Large intestine (tissue), 3 donors: Measurements from ENCODE around the gene CLCN2. TPM values are rescaled to one million over a fixed set of nuclear protein-coding genes. Genes with fewer than 3 reads are reported as not detected.
"Not testable (repeated sequence)": the region's sequence is repeated elsewhere in the genome, so short reads cannot be mapped to it uniquely, and the experiment has no call there.

ENCODE experiments used
- DNase-seq, 2 donors: peaks; one replicate each; pipeline versions ENCODE4 v3.0.0 to v3.0.0-alpha.2; 2013
- H3K27ac ChIP-seq: one replicate; pipeline ENCODE4 v1.5.1; 2013; ENCODE audit warnings: low read length
- H3K27me3 ChIP-seq: 2 replicates; pipeline ENCODE4 v1.6.1; 2013; ENCODE audit warnings: low read length; ENCODE audit not compliant: control insufficient read depth, insufficient read depth
- H3K36me3 ChIP-seq: 2 replicates; pipeline ENCODE4 v1.6.1; 2013; ENCODE audit warnings: low read length; ENCODE audit not compliant: control insufficient read depth, insufficient read depth
- H3K4me1 ChIP-seq: one replicate; pipeline ENCODE4 v1.6.1; 2013; ENCODE audit warnings: low read length; ENCODE audit not compliant: control insufficient read depth, insufficient read depth
- H3K4me3 ChIP-seq: one replicate; pipeline ENCODE4 v1.5.1; 2013; ENCODE audit warnings: low read length
- H3K9me3 ChIP-seq: one replicate; pipeline ENCODE4 v1.6.1; 2013; ENCODE audit warnings: mild to moderate bottlenecking, low read depth, low read length, moderate library complexity; ENCODE audit not compliant: control insufficient read depth
- WGBS: methylation state at CpG from one replicate; pipeline ENCODE4 v1.1.5; 2013; ENCODE audit warnings: low lambda C conversion rate; ENCODE audit not compliant: insufficient coverage; 5-methylcytosine and 5-hydroxymethylcytosine counted together
- polyA plus RNA-seq: library from polyadenylated mRNA; unstranded; fragments of 120-200 nt; gene quantifications from one replicate; pipeline ENCODE4 v1.2.1, GENCODE V29; 2013

CLCN2 gene
- polyA plus RNA-seq, 1 donor, result 27.5 TPM

DNA sequence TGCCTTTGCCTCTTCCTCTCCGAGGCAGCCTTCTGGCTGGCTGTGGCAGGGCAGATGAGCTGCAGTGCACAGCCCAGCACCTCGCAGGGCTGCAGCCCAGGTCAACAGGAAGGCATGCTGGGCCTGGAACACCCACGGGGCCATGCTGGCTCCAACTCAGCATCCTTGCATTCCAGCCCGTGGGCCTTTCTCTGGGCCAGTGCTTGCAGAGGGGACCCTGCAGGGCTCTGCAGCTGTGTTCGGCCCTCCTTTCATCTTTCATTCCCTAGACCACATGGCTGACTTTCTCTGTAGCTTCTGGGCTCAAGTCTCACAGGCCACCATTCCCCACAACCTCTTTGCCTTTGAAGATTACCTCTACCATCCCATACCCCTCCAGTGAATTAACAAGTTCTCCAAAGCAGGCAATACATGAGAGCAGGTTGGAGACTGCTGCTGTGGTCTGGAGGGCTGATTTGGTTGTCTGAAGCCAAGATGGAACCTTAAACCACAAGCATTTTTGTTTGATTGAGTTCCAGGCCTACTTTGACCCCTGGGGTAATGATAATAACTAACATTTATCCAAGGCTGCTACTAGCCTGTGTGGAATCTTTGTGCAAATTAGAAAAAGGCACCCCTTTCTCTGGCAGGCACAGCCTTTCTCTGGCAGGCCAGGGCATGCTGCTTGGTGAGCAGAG is 18.1 kb downstream of the CLCN2 start:
- Histone ChIP-seq H3K9me3 (no peaks in the 10 kb centered on the region), H3K27me3 (no peaks in the 10 kb centered on the region), H3K4me3 (no peak overlapping the region), H3K4me1 (peaks cover 25% of the 10 kb centered on the region), H3K36me3 (peaks cover 38% of the 10 kb centered on the region), H3K27ac (no peak overlapping the region)
- no CpG with 5 or more reads among the region's 5 CpGs for WGBS
- DNase-seq, result no peak

DNA sequence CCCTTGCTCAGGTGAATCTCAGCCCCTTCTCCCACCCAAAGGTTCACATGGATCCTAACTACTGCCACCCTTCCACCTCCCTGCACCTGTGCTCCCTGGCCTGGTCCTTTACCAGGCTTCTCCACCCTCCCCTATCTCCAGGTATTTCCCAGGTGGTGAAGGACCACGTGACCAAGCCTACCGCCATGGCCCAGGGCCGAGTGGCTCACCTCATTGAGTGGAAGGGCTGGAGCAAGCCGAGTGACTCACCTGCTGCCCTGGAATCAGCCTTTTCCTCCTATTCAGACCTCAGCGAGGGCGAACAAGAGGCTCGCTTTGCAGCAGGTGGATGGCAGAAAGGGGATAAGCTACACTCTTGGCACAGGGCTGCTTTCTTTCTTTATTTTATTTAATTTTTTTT is 19.5 kb downstream of the CLCN2 start:
- H3K27ac ChIP-seq, result no peak overlapping the region
- H3K4me1 ChIP-seq, result peaks cover 33% of the 10 kb centered on the region
- no peaks in the 10 kb centered on the region for H3K9me3 ChIP-seq
- H3K27me3 ChIP-seq, result no peaks in the 10 kb centered on the region
- H3K4me3 ChIP-seq, result no peak overlapping the region
- no peak for DNase-seq
- no CpG with 5 or more reads among the region's 7 CpGs for WGBS
- peaks cover 38% of the 10 kb centered on the region for H3K36me3 ChIP-seq

DNA sequence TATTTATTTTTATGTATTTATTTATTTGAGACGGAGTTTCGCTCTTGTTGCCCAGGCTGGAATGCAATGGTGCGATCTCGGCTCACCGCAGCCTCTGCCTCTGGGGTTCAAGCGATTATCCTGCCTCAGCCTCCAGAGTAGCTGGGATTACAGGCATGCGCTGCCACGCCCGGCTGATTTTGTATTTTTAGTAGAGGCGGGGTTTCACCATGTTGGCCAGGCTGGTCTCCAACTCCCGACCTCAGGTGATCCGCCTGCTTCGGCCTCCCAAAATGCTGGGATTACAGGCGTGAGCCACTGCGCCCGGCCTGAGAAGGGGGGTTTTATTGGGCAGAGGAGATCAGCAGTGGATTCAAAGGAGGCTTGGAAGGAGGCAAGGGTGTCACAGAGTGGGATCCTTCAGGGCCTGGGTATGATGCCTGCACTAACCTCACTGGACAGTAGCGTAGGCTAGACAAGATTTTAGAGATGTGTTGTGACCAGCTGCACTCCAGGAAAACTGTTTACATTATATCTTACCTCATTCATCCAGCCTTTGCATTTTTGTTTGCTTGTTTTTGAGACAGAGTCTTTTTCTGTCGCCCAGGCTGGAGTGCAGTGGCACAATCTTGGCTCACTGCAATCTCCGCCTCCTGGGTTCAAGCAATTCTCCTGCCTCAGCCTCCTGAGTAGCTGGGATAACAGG is 21.8 kb downstream of the CLCN2 start:
- H3K9me3 ChIP-seq, DNase-seq, H3K27ac ChIP-seq, H3K4me3 ChIP-seq, H3K27me3 ChIP-seq: not testable (repeated sequence)
- H3K36me3 ChIP-seq, result peaks cover 35% of the 10 kb centered on the region
- H3K4me1 ChIP-seq, result peaks cover 24% of the 10 kb centered on the region
- no CpG with 5 or more reads among the region's 19 CpGs for WGBS

DNA sequence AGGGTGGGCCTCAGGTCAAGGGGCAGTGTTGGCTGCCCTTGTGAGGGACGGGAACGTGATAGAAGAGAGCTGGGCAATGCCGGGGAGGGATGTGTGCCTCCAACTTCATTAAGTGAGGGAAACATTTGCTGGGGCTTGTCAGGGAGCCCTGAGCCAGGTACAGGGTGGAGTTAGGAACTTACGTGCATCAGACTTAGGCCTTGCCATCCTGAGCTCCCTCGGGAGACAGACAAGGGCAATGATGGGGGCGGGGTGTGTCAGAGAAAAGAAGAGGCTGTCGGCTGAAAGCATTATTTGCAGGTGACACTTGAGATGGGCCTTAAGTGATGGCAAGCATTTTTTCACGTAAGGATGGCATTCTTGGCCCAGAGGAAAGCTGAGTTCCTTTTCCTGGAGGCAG is 22.4 kb downstream of the CLCN2 start:
- H3K4me1 ChIP-seq, result peaks cover 24% of the 10 kb centered on the region
- no peaks in the 10 kb centered on the region for H3K9me3 ChIP-seq
- WGBS, result no CpG with 5 or more reads among the region's 8 CpGs
- no peak for DNase-seq
- peaks cover 36% of the 10 kb centered on the region for H3K36me3 ChIP-seq
- H3K4me3 ChIP-seq, result peak overlapping the region; percentile 1
- H3K27me3 ChIP-seq, result no peaks in the 10 kb centered on the region
- H3K27ac ChIP-seq, result peak overlapping the region; percentile 20

DNA sequence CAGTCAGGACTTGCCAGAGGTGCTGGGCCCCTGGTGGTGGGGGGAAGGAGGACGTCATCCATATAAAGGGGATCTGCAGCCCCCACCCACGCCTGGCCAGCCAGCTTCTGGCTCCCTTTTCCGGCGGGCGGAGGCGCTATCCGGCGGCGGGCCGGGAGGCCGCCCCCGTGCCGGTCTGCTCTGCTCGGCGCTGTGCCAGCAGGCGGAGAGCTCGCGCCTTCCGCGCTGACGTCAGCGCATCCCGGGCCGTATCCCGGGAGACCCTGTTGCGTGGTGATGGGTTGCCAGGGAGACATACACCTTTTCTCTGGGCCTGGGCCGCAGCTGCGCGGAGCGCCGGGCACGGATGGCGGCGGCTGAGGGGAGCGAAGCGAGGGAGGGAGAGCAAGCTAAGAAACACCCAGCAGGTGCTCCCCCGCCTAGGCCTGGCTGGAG is 22.9 kb downstream of the CLCN2 start:
- H3K4me3 ChIP-seq, result peak overlapping the region; percentile 1
- peaks cover 24% of the 10 kb centered on the region for H3K4me1 ChIP-seq
- no CpG with 5 or more reads among the region's 37 CpGs for WGBS
- no peaks in the 10 kb centered on the region for H3K9me3 ChIP-seq
- peak; percentile 82 to 84 for DNase-seq
- peaks cover 38% of the 10 kb centered on the region for H3K36me3 ChIP-seq
- no peaks in the 10 kb centered on the region for H3K27me3 ChIP-seq
- H3K27ac ChIP-seq, result peak overlapping the region; percentile 63

DNA sequence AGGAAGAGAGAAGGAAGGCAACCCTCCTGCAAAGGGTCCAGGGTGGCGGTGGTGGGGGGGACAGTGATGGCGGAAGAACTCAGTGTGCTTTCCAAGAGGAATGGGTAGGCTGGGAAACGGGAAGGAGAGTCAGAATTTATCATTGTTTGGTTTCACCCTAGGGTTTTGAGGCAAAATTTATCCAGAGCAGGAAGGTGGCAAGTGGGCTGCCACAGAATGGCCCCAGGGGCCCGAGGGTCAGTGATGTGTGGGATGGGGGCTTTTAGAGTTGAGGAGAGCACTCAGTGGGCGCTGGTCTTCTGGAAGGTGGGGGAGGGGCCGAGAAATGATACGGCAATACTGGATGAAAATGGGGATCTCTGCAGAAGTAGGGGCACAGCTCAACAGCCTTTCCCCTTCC is 23.4 kb downstream of the CLCN2 start:
- peak overlapping the region; percentile 63 for H3K27ac ChIP-seq
- H3K4me3 ChIP-seq, result no peak overlapping the region
- no peaks in the 10 kb centered on the region for H3K27me3 ChIP-seq
- 100% methylated on average over 1 of the region's 7 CpGs for WGBS
- peaks cover 24% of the 10 kb centered on the region for H3K4me1 ChIP-seq
- H3K9me3 ChIP-seq, result no peaks in the 10 kb centered on the region
- H3K36me3 ChIP-seq, result peaks cover 38% of the 10 kb centered on the region
- DNase-seq, result no peak

DNA sequence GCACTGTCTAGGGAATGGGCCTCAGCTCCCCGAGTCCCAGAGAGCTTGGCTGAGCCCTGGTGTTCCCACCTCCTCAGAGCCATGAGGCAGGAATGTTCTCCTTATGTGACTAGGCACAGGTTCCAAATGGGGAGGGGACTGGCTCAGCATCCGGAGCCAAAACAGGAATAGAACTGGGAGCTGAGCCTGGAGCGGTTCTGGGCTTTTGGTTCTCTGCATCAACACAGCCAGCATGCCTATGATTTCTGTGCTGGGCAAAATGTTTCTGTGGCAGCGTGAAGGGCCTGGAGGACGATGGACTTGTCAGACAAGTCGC is 24.0 kb downstream of the CLCN2 start, which contains the start of gene FAM131A:
TSS of gene FAM131A (plus strand) at position 202 of the 316 bp plus-strand sequence. CDS start at position 233, 31 bp downstream.
- Histone ChIP-seq H3K4me3 (peak within 1 kb of the TSS; percentile 73), H3K36me3 (peaks cover 38% of the 10 kb centered on the region), H3K4me1 (peaks cover 24% of the 10 kb centered on the region), H3K9me3 (no peaks in the 10 kb centered on the region), H3K27me3 (no peaks in the 10 kb centered on the region), H3K27ac (peak within 1 kb of the TSS; percentile 98)
- WGBS, result 100% methylated on average over 1 of the region's 6 CpGs
- DNase-seq, result no peak

DNA sequence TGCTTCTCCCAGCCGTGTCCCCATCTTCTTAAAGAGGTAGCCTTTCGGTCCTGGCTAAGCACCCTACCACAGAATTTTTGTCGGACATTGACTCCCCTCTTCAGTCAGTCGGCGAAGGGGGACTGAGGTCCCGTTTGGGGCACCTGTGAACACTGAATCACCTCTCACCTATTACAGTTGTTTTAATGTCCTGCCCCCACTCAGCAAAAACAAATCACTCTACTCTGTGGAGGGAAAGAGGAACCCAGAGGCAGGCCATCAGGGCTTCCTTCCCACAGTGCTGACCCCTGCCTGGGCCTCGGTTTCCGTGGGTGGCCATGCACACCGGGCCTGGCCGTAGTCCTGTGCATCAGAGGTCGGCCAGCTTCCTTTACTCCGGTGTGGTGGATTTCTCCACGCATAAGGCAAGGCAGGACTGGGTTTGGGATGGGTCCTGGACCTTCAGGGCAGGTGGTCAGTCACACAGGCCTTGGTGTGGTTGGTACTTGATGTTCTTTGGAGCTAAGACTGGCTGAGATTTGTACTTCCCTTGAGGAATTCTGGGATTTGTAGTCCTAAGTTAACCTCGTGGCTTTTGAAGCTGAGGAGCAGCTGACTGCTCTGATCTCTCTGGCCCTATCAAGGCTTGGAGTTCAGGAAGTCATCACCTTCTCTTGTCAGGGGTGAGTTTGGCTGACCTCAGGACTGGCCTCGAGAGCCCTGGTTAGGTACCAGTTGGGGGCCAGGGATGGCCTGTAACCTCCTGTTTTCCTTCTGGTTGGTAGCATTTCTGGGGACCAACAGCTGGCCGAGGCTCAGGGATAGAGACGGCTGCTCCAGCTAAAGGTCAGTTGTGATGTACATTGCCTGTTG is 24.6 kb downstream of the CLCN2 start:
- Histone ChIP-seq H3K36me3 (peaks cover 40% of the 10 kb centered on the region), H3K4me1 (peaks cover 24% of the 10 kb centered on the region), H3K4me3 (peak overlapping the region; percentile 73), H3K9me3 (no peaks in the 10 kb centered on the region), H3K27me3 (no peaks in the 10 kb centered on the region), H3K27ac (peak overlapping the region; percentile 98)
- DNase-seq, result peak; percentile 47 to 70
- no CpG with 5 or more reads among the region's 17 CpGs for WGBS

GRCh38 chr3:184335661-184336546 is 25.5 kb downstream of the CLCN2 start:
- peak overlapping the region; percentile 73 for H3K4me3 ChIP-seq
- peaks cover 24% of the 10 kb centered on the region for H3K4me1 ChIP-seq
- peaks cover 46% of the 10 kb centered on the region for H3K36me3 ChIP-seq
- no peaks in the 10 kb centered on the region for H3K27me3 ChIP-seq
- no CpG with 5 or more reads among the region's 77 CpGs for WGBS
- H3K27ac ChIP-seq, result peak overlapping the region; percentile 98
- peak; percentile 83 to 87 for DNase-seq
- no peaks in the 10 kb centered on the region for H3K9me3 ChIP-seq
